GM18858 (cell line): ENCODE results near the gene ANLN.
"Not testable (repeated sequence)": the region's sequence is repeated elsewhere in the genome, so short reads cannot be mapped to it uniquely, and the experiment has no call there.

ENCODE experiments used
- ATAC-seq: cut with Tn5 transposase; IDR thresholded peaks from one replicate; pipeline ENCODE4 v1.9.1; 2021; ENCODE audit not compliant: unreplicated experiment

The ANLN gene

GRCh38 chr7:36497176-36497575 lies 107.5 kb downstream of the ANLN start:
- ATAC-seq, result not testable (repeated sequence)

GRCh38 chr7:36497775-36498174 lies 108.1 kb downstream of the ANLN start:
- no peak for ATAC-seq
